MCF 10A (cell line): Measurements from ENCODE around the gene GUCY2C. TPM values are rescaled to one million over a fixed set of nuclear protein-coding genes. Genes with fewer than 3 reads are reported as not detected.

Source experiments
- BruUV-seq: library from RNA; stranded (reverse); fragments of 400-500 nt; replicated peaks from 2 replicates; lab custom pipeline; 2021; lab: Mats Ljungman, UMichigan
- CTCF ChIA-PET: fragments of 300-600 bp; sonication (Branson Sonifier 250); formaldehyde crosslinking; extraction: SDS; loops from one replicate; lab custom pipeline; 2021; ENCODE audit warnings: antibody characterized with exemption, inconsistent platforms; lab: Yijun Ruan, JAX
- POLR2A ChIA-PET: fragments of 300-600, 350-650 bp; sonication (Branson Sonifier 250); formaldehyde crosslinking; extraction: SDS; loops from one replicate; lab custom pipeline; 2020; ENCODE audit warnings: antibody characterized with exemption, inconsistent platforms; lab: Yijun Ruan, JAX
- DNase-seq: peaks from one replicate; pipeline ENCODE4 v3.0.0-alpha.2; 2018; ENCODE audit not compliant: unreplicated experiment
- H3K27ac Mint-ChIP-seq: one replicate; pipeline ENCODE4 v1.8.0; 2022; ENCODE audit warnings: mild to moderate bottlenecking, low read depth, mixed read lengths; ENCODE audit not compliant: unreplicated experiment
- H3K27me3 Mint-ChIP-seq: one replicate; pipeline ENCODE4 v1.8.0; 2022; ENCODE audit warnings: mixed read lengths; ENCODE audit not compliant: insufficient read depth, unreplicated experiment
- H3K36me3 Mint-ChIP-seq: one replicate; pipeline ENCODE4 v1.8.0; 2022; ENCODE audit warnings: mild to moderate bottlenecking, moderate library complexity, mixed read lengths; ENCODE audit not compliant: insufficient read depth, unreplicated experiment
- H3K4me1 Mint-ChIP-seq: one replicate; pipeline ENCODE4 v1.8.0; 2022; ENCODE audit warnings: mixed read lengths; ENCODE audit not compliant: insufficient read depth, unreplicated experiment
- H3K4me3 Mint-ChIP-seq: one replicate; pipeline ENCODE4 v1.8.0; 2022; ENCODE audit warnings: mild to moderate bottlenecking, moderate library complexity, mixed read lengths; ENCODE audit not compliant: unreplicated experiment
- H3K9me3 Mint-ChIP-seq: one replicate; pipeline ENCODE4 v1.8.0; 2022; ENCODE audit warnings: mixed read lengths; ENCODE audit not compliant: unreplicated experiment
- CTCF ChIP-seq: fragments of 200-600 bp; IDR thresholded peaks from one replicate; pipeline ENCODE4 v1.8.0; 2022; ENCODE audit warnings: antibody characterized with exemption, mild to moderate bottlenecking; ENCODE audit not compliant: unreplicated experiment
- intact Hi-C: fragments of 100-400 bp; cut with micrococcal nuclease; formaldehyde crosslinking; loops from 2 replicates; pipeline ENCODE4 v1.14.1; 2022
- total RNA-seq: library from RNA; stranded (reverse); gene quantifications from 2 replicates; pipeline ENCODE4 v1.2.3, GENCODE V29; 2022

Gene GUCY2C
- total RNA-seq, 1 experiment from 2014 or later, result not detected

- no peak for DNase-seq
- intact Hi-C loops, result no loop called here
- Mint-ChIP-seq H3K4me3 (no peak overlapping the region), H3K27me3 (no peaks in the 10 kb centered on the region), H3K36me3 (no peaks in the 10 kb centered on the region), H3K9me3 (no peaks in the 10 kb centered on the region), H3K27ac (no peak overlapping the region), H3K4me1 (no peaks in the 10 kb centered on the region)
- no TSS peak for BruUV-seq
- TF ChIP-seq CTCF, result no peak
- CTCF ChIA-PET, result interaction anchor here (0.7 to 1.7 kb wide), 2 partner anchors 45 to 47 kb away, joined by 3 read pairs; no protein-coding TSS in a partner anchor
- POLR2A ChIA-PET, result no interaction called here
These were observed 124.0 kb downstream of the GUCY2C start for GRCh38 chr12:14572401-14572800.

GRCh38 chr12:14571779-14572178 lies 124.6 kb downstream of the GUCY2C start:
- Mint-ChIP-seq H3K27ac (no peak overlapping the region), H3K27me3 (no peaks in the 10 kb centered on the region), H3K4me3 (no peak overlapping the region), H3K9me3 (no peaks in the 10 kb centered on the region), H3K36me3 (no peaks in the 10 kb centered on the region), H3K4me1 (no peaks in the 10 kb centered on the region)
- DNase-seq, result no peak
- POLR2A ChIA-PET, result no interaction called here
- intact Hi-C loops, result no loop called here
- BruUV-seq, result no TSS peak
- CTCF ChIA-PET, result interaction anchor here (0.5 to 1.7 kb wide), 4 partner anchors 45 to 113 kb away, joined by 3 to 4 read pairs (median 3); no protein-coding TSS in a partner anchor
- no peak for TF ChIP-seq CTCF

- ChIA-PET CTCF (interaction anchor here (0.6 to 1.2 kb wide), 3 partner anchors 10 to 332 kb away, joined by 3 to 4 read pairs (median 3); no protein-coding TSS in a partner anchor), POLR2A (interaction anchor here (0.5 to 0.6 kb wide), 2 partner anchors 30 to 34 kb away, joined by 3 read pairs; no protein-coding TSS in a partner anchor)
- intact Hi-C loops, result no loop called here
- Mint-ChIP-seq H3K27ac (no peak overlapping the region), H3K27me3 (no peaks in the 10 kb centered on the region), H3K4me1 (no peaks in the 10 kb centered on the region), H3K4me3 (no peak overlapping the region), H3K36me3 (no peaks in the 10 kb centered on the region), H3K9me3 (no peaks in the 10 kb centered on the region)
- no TSS peak for BruUV-seq
- TF ChIP-seq CTCF, result no peak
- DNase-seq, result no peak
These were observed 126.2 kb downstream of the GUCY2C start for GRCh38 chr12:14570231-14570630.

GRCh38 chr12:14567351-14568162 lies 128.8 kb downstream of the GUCY2C start, which contains the start of gene PLBD1:
Gene PLBD1 (minus strand): TSS chr12:14567883. CDS start chr12:14567696, 187 bp downstream.
- Mint-ChIP-seq H3K27ac (no peak within 1 kb of the TSS), H3K4me1 (no peaks in the 10 kb centered on the region), H3K27me3 (no peaks in the 10 kb centered on the region), H3K4me3 (no peak within 1 kb of the TSS), H3K9me3 (no peaks in the 10 kb centered on the region), H3K36me3 (no peaks in the 10 kb centered on the region)
- BruUV-seq, result no TSS peak
- no peak for DNase-seq
- CTCF ChIA-PET, result no interaction called here
- intact Hi-C loops, result no loop called here
- POLR2A ChIA-PET, result no interaction called here
- TF ChIP-seq CTCF, result no peak
